ENCODE data around the gene CGB1. TPM values are rescaled to one million over a fixed set of nuclear protein-coding genes. Genes with fewer than 3 reads are reported as not detected.

The CGB1 gene
- polyA plus RNA-seq, 1 of the 3 experiments (the other 2 are of a cell fraction) = not detected

DNA sequence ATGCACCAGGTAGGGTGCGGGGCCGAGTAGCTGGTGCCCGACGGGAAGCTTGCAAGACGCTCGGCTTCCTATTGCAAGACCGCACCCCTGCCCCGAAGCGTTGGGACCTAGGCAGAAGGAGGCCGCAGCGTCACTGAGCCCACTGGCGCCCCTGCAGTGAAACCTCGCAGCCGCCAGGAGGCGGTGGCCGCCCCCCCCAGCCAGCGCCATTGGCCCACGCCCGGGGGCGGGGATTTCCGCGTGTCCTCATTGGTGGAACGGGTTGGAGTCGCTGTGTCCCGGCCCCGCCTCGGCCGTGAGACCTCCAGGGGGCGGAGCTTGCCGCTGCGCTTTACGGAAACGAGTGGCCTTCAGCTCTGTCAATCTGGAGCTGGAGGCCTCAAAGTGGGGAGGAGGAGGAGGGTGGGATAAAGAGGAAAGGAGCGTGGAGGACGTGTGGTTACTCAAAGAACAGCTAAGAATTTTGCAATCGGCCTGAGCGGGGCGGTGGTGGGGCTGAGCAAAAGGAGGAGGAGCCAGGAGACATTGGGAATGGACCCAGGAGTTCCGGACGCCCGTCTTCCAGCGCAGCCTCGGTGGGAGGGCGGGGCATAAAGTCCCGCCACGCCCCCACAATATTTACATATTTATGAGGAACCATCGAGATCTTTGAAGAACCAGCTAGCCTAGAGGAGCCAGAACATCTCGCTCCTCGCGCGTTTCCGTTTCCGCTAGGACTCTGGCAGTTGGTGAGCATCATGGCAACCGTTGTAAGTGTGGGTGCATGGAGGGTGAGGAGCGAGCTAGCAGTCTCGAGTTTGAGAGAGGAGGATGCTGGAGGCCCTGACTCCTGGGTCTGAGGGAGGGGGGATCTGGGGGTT lies 43.3 kb downstream of the CGB1 start, which contains the start of the genes GYS1 and RUVBL2 (continued):
- TF ChIP-seq, protein P1, sequence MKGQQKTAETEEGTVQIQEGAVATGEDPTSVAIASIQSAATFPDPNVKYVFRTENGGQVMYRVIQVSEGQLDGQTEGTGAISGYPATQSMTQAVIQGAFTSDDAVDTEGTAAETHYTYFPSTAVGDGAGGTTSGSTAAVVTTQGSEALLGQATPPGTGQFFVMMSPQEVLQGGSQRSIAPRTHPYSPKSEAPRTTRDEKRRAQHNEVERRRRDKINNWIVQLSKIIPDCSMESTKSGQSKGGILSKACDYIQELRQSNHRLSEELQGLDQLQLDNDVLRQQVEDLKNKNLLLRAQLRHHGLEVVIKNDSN (IDR thresholded peaks at IDR 0.05; ENCODE audit: borderline replicate concordance, low read depth) = no peak
- TF ChIP-seq MEF2A (IDR thresholded peaks at IDR 0.05; ENCODE audit: borderline replicate concordance, low read depth) = no peak
- TF ChIP-seq, protein P2, sequence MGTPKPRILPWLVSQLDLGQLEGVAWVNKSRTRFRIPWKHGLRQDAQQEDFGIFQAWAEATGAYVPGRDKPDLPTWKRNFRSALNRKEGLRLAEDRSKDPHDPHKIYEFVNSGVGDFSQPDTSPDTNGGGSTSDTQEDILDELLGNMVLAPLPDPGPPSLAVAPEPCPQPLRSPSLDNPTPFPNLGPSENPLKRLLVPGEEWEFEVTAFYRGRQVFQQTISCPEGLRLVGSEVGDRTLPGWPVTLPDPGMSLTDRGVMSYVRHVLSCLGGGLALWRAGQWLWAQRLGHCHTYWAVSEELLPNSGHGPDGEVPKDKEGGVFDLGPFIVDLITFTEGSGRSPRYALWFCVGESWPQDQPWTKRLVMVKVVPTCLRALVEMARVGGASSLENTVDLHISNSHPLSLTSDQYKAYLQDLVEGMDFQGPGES (IDR thresholded peaks at IDR 0.05; ENCODE audit: low read depth, low read length) = peak; percentile 72; the same call in 1 of the 2 replicates
- TF ChIP-seq NRF1 (IDR thresholded peaks at IDR 0.05; ENCODE audit: low read depth, low read length) = peak; percentile 47
- TF ChIP-seq, protein P3, sequence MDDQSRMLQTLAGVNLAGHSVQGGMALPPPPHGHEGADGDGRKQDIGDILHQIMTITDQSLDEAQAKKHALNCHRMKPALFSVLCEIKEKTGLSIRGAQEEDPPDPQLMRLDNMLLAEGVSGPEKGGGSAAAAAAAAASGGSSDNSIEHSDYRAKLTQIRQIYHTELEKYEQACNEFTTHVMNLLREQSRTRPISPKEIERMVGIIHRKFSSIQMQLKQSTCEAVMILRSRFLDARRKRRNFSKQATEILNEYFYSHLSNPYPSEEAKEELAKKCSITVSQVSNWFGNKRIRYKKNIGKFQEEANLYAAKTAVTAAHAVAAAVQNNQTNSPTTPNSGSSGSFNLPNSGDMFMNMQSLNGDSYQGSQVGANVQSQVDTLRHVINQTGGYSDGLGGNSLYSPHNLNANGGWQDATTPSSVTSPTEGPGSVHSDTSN (IDR thresholded peaks at IDR 0.05) = peak; percentile 98
- TF ChIP-seq, protein P4, sequence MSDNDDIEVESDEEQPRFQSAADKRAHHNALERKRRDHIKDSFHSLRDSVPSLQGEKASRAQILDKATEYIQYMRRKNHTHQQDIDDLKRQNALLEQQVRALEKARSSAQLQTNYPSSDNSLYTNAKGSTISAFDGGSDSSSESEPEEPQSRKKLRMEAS (IDR thresholded peaks at IDR 0.05; ENCODE audit: low read depth) = peak; percentile 95
- TF ChIP-seq GABPA (IDR thresholded peaks at IDR 0.05; ENCODE audit: low read depth) = peak; percentile 95
- no peak for TF ChIP-seq FOXM1 (IDR thresholded peaks at IDR 0.05; ENCODE audit: low read depth)
- TF ChIP-seq TAF1 (IDR thresholded peaks at IDR 0.05; ENCODE audit: borderline replicate concordance, low read depth, low read length) = peak; percentile 93
- TF ChIP-seq GATA2 (CRISPR knock-in tag; IDR thresholded peaks at IDR 0.05) = no peak
- TF ChIP-seq NFIC (IDR thresholded peaks at IDR 0.05; ENCODE audit: borderline replicate concordance) = no peak; the same call in 1 of the 2 replicates
- TF ChIP-seq, protein P5, sequence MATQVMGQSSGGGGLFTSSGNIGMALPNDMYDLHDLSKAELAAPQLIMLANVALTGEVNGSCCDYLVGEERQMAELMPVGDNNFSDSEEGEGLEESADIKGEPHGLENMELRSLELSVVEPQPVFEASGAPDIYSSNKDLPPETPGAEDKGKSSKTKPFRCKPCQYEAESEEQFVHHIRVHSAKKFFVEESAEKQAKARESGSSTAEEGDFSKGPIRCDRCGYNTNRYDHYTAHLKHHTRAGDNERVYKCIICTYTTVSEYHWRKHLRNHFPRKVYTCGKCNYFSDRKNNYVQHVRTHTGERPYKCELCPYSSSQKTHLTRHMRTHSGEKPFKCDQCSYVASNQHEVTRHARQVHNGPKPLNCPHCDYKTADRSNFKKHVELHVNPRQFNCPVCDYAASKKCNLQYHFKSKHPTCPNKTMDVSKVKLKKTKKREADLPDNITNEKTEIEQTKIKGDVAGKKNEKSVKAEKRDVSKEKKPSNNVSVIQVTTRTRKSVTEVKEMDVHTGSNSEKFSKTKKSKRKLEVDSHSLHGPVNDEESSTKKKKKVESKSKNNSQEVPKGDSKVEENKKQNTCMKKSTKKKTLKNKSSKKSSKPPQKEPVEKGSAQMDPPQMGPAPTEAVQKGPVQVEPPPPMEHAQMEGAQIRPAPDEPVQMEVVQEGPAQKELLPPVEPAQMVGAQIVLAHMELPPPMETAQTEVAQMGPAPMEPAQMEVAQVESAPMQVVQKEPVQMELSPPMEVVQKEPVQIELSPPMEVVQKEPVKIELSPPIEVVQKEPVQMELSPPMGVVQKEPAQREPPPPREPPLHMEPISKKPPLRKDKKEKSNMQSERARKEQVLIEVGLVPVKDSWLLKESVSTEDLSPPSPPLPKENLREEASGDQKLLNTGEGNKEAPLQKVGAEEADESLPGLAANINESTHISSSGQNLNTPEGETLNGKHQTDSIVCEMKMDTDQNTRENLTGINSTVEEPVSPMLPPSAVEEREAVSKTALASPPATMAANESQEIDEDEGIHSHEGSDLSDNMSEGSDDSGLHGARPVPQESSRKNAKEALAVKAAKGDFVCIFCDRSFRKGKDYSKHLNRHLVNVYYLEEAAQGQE (IDR thresholded peaks at IDR 0.05; ENCODE audit: low read depth, low read length) = peak; percentile 58; the same call in 1 of the 2 replicates
- TF ChIP-seq RXRA (IDR thresholded peaks at IDR 0.05; ENCODE audit: borderline replicate concordance, low read depth) = no peak
- no peak for TF ChIP-seq TEAD4 (IDR thresholded peaks at IDR 0.05; ENCODE audit: borderline replicate concordance, insufficient read depth)

All from SK-N-SH (cell line).